ENCODE measurements around the gene GALNT17.

The GALNT17 gene

DNA sequence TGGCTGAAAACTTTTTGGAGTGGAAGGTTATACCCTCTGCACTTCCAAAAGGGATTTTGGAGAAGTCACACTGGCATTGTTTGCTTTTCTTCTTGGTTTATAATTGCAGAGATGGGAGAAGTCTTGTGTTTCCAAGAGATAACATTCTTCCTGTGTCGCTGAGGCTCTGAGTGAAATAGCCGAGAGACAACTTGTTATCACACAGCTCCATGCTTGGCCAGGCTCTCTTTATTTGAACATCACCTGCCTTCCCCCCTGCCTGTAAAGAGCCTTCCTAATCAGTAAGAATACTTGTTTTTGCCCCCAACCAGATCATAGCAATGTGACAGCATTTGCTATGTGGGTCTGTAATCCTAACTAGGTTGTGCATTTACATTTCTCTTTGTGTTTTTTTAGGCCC lies 270.7 kb downstream of the GALNT17 start:
- POLR2A ChIA-PET: no interaction called here
- CTCF ChIA-PET: no interaction called here
- no peak for DNase-seq (ENCODE audit: extremely low spot score)
- TF ChIP-seq SP1 (IDR thresholded peaks at IDR 0.05) (no peak), FOXA1 (IDR thresholded peaks at IDR 0.05) (no peak), BHLHE40 (IDR thresholded peaks at IDR 0.05; ENCODE audit: borderline replicate concordance) (no peak), LEF1 (IDR thresholded peaks at IDR 0.05; ENCODE audit: borderline replicate concordance) (no peak), CTBP1 (IDR thresholded peaks at IDR 0.05; ENCODE audit: borderline replicate concordance) (no peak), L3MBTL2 (conservative IDR thresholded peaks at IDR 0.05) (no peak), ELF4 (IDR thresholded peaks at IDR 0.05) (no peak), NFRKB (IDR thresholded peaks at IDR 0.05) (no peak), TARDBP (IDR thresholded peaks at IDR 0.05) (no peak), ARNT (IDR thresholded peaks at IDR 0.05) (no peak), ZNF384 (IDR thresholded peaks at IDR 0.05) (no peak), FOXM1 (IDR thresholded peaks at IDR 0.05; ENCODE audit: borderline replicate concordance) (no peak), HDGF (IDR thresholded peaks at IDR 0.05; ENCODE audit: borderline replicate concordance) (no peak), FOXK2 (IDR thresholded peaks at IDR 0.05) (no peak), SUZ12 (IDR thresholded peaks at IDR 0.05) (no peak)
- TF ChIP-seq, protein P1, sequence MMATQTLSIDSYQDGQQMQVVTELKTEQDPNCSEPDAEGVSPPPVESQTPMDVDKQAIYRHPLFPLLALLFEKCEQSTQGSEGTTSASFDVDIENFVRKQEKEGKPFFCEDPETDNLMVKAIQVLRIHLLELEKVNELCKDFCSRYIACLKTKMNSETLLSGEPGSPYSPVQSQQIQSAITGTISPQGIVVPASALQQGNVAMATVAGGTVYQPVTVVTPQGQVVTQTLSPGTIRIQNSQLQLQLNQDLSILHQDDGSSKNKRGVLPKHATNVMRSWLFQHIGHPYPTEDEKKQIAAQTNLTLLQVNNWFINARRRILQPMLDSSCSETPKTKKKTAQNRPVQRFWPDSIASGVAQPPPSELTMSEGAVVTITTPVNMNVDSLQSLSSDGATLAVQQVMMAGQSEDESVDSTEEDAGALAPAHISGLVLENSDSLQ (IDR thresholded peaks at IDR 0.05): no peak

GRCh38 chr7:71403202-71403946 lies 271.4 kb downstream of the GALNT17 start:
- ChIA-PET CTCF (no interaction called here), POLR2A (no interaction called here)
- TF ChIP-seq TARDBP (IDR thresholded peaks at IDR 0.05) (no peak), CTBP1 (IDR thresholded peaks at IDR 0.05; ENCODE audit: borderline replicate concordance) (no peak), FOXM1 (IDR thresholded peaks at IDR 0.05; ENCODE audit: borderline replicate concordance) (no peak), ARNT (IDR thresholded peaks at IDR 0.05) (no peak), ELF4 (IDR thresholded peaks at IDR 0.05) (no peak), SUZ12 (IDR thresholded peaks at IDR 0.05) (no peak), LEF1 (IDR thresholded peaks at IDR 0.05; ENCODE audit: borderline replicate concordance) (no peak)
- TF ChIP-seq, protein P1 (IDR thresholded peaks at IDR 0.05): no peak
- DNase-seq (ENCODE audit: extremely low spot score): no peak

DNA sequence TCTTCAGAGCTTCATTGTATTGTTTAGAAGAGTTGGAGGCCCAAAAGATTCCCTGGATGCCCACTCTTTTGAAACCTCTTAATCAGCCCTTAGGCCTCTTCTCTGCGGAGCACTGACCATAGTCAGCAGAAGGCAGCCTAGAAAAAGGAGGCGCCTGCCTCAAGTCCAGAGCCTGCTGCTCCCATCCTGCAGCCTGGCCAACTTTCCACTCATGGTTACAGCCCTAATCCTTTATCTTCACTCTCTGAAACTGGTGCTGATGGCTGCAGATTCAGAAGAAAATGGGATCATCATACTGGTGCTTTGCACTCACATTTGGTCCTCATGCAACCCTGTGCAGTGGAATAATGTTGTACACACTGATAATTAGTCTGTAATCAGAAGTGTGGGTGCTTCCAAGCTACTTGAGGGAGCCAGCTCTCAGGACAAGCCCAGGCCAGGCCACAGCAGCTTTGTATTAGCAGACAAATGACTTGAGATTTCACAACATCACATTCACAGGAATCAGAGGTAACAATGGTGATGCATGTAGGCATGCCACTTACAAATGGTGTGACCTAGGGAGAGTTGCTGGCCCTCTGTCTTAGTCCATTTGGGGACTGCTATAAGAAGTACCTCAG lies 272.9 kb downstream of the GALNT17 start:
- no peak for TF ChIP-seq FOXK2 (IDR thresholded peaks at IDR 0.05)
- no peak for TF ChIP-seq BHLHE40 (IDR thresholded peaks at IDR 0.05; ENCODE audit: borderline replicate concordance)
- no peak for TF ChIP-seq SUZ12 (IDR thresholded peaks at IDR 0.05)
- no peak for TF ChIP-seq CTBP1 (IDR thresholded peaks at IDR 0.05; ENCODE audit: borderline replicate concordance)
- TF ChIP-seq ZNF384 (IDR thresholded peaks at IDR 0.05): no peak
- TF ChIP-seq SP1 (IDR thresholded peaks at IDR 0.05): no peak
- no peak for TF ChIP-seq HDGF (IDR thresholded peaks at IDR 0.05; ENCODE audit: borderline replicate concordance)
- TF ChIP-seq ELF4 (IDR thresholded peaks at IDR 0.05): no peak
- no peak for TF ChIP-seq FOXA1 (IDR thresholded peaks at IDR 0.05)
- no peak for TF ChIP-seq TARDBP (IDR thresholded peaks at IDR 0.05)
- TF ChIP-seq, protein P1 (IDR thresholded peaks at IDR 0.05): no peak
- TF ChIP-seq NFRKB (IDR thresholded peaks at IDR 0.05): no peak
- no peak for TF ChIP-seq FOXM1 (IDR thresholded peaks at IDR 0.05; ENCODE audit: borderline replicate concordance)
- no peak for DNase-seq (ENCODE audit: extremely low spot score)
- POLR2A ChIA-PET: no interaction called here
- CTCF ChIA-PET: no interaction called here

- POLR2A ChIA-PET: no interaction called here
- no peak for TF ChIP-seq FOXK2 (IDR thresholded peaks at IDR 0.05)
- no peak for TF ChIP-seq FOXA1 (IDR thresholded peaks at IDR 0.05)
- no peak for TF ChIP-seq ZNF384 (IDR thresholded peaks at IDR 0.05)
- TF ChIP-seq ARNT (IDR thresholded peaks at IDR 0.05): no peak
- no peak for TF ChIP-seq TARDBP (IDR thresholded peaks at IDR 0.05)
- TF ChIP-seq HDGF (IDR thresholded peaks at IDR 0.05; ENCODE audit: borderline replicate concordance): no peak
- no peak for TF ChIP-seq ELF4 (IDR thresholded peaks at IDR 0.05)
- no peak for TF ChIP-seq SUZ12 (IDR thresholded peaks at IDR 0.05)
- TF ChIP-seq CTBP1 (IDR thresholded peaks at IDR 0.05; ENCODE audit: borderline replicate concordance): no peak
- no peak for TF ChIP-seq SP1 (IDR thresholded peaks at IDR 0.05)
- TF ChIP-seq, protein P1 (IDR thresholded peaks at IDR 0.05): no peak
- no peak for TF ChIP-seq NFRKB (IDR thresholded peaks at IDR 0.05)
- no peak for TF ChIP-seq FOXM1 (IDR thresholded peaks at IDR 0.05; ENCODE audit: borderline replicate concordance)
- TF ChIP-seq LEF1 (IDR thresholded peaks at IDR 0.05; ENCODE audit: borderline replicate concordance): no peak
- no peak for TF ChIP-seq L3MBTL2 (conservative IDR thresholded peaks at IDR 0.05)
- no peak for TF ChIP-seq BHLHE40 (IDR thresholded peaks at IDR 0.05; ENCODE audit: borderline replicate concordance)
- CTCF ChIA-PET: no interaction called here
Observed at GRCh38 chr7:71408271-71408670, 276.3 kb downstream of the GALNT17 start.

DNA sequence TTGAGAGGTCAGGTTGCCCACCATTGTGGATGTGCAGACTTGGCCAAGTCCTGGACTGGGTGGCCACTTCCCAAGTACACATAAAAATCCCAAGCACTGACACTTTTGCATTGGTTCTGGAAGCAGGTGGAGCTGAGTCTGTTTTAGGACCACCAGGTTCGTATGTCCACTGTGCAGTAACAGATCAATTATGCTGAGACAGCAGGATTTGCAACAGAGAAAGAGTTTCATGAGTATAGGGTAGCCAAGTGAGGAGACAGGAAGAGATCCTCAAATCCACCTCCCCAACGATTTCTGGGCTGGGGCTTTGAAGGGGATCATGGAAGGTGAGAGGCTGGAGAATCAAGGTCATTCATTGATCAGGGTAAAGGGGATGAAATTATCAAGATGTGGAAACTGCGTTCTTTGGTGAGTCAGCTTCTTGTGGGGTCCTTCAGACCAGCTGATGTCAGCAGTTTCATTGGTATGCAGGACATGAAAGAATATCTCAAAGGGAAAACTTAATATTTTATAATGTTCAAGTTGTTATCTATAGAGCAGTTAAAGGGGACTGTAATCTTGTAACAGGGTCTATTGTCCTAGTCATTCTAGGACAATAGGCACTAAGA lies 277.7 kb downstream of the GALNT17 start:
- DNase-seq (ENCODE audit: extremely low spot score): no peak
- TF ChIP-seq, protein P1 (IDR thresholded peaks at IDR 0.05): no peak
- no peak for TF ChIP-seq TARDBP (IDR thresholded peaks at IDR 0.05)
- no peak for TF ChIP-seq FOXK2 (IDR thresholded peaks at IDR 0.05)
- TF ChIP-seq FOXM1 (IDR thresholded peaks at IDR 0.05; ENCODE audit: borderline replicate concordance): no peak
- no peak for TF ChIP-seq FOXA1 (IDR thresholded peaks at IDR 0.05)
- TF ChIP-seq BHLHE40 (IDR thresholded peaks at IDR 0.05; ENCODE audit: borderline replicate concordance): no peak
- TF ChIP-seq CTBP1 (IDR thresholded peaks at IDR 0.05; ENCODE audit: borderline replicate concordance): no peak
- TF ChIP-seq ZNF384 (IDR thresholded peaks at IDR 0.05): no peak
- TF ChIP-seq LEF1 (IDR thresholded peaks at IDR 0.05; ENCODE audit: borderline replicate concordance): no peak
- no peak for TF ChIP-seq HDGF (IDR thresholded peaks at IDR 0.05; ENCODE audit: borderline replicate concordance)
- no peak for TF ChIP-seq L3MBTL2 (conservative IDR thresholded peaks at IDR 0.05)
- TF ChIP-seq ELF4 (IDR thresholded peaks at IDR 0.05): no peak
- no peak for TF ChIP-seq SP1 (IDR thresholded peaks at IDR 0.05)
- no peak for TF ChIP-seq SUZ12 (IDR thresholded peaks at IDR 0.05)
- TF ChIP-seq NFRKB (IDR thresholded peaks at IDR 0.05): no peak
- no peak for TF ChIP-seq ARNT (IDR thresholded peaks at IDR 0.05)
- POLR2A ChIA-PET: no interaction called here
- CTCF ChIA-PET: no interaction called here

More at GRCh38 chr7:71408271-71408670, 276.3 kb downstream of the GALNT17 start:
- DNase-seq (ENCODE audit: extremely low spot score): no peak
